WI38 (cell line): ENCODE measurements around the gene MANBA.

Experiments
- H3K4me3 ChIP-seq: 2 replicates; pipeline ENCODE4 v1.5.1; 2011; ENCODE audit warnings: low read depth, mild to moderate bottlenecking, control low read depth, low read length
- CTCF ChIP-seq: IDR thresholded peaks from 2 replicates; pipeline ENCODE4 v1.5.1; 2012; ENCODE audit warnings: low read depth, mild to moderate bottlenecking, control low read depth, low read length

MANBA gene

GRCh38 chr4:102764901-102765300 is 4.1 kb upstream of the MANBA start:
- no peak overlapping the region for H3K4me3 ChIP-seq
- no peak for TF ChIP-seq CTCF

DNA sequence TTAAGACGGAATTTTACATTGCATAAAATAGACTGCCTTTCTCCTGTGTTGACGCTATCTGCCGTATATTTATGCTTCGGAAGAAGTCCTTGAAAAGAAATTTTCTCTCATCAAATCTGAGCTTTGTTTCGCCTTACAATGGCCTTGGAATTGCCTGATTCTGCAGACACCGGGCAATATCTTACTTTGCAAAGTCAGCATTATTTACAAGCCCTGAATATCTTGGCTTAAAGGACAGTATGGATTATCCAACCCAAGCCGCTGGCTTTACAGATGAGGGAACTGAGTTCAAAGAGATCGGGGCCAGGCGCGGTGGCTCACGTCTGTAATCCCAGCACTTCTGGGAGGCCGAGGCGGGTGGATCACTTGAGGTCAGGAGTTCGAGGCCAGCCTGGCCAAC is 1.1 kb upstream of the MANBA start:
- no peak overlapping the region for H3K4me3 ChIP-seq
- no peak for TF ChIP-seq CTCF

DNA sequence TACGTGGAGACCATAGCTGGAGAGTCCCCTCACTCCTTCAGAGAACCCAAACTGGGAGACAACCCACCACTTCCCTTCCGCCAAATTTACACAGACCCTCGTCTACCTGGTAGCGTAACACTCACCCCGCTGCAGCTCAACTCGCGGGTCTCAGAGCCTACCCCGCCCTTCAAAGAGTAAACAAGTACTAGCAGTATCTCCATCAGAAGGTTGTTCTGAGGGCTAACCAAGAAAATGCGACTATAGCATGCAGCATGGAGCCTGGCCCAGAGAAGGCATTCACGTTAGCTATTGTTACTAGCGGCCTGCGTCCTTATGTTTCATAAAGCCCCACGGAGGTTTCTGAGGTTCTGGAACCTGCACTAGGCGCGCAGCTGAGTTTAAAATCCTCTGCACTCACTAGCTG is 531 bp upstream of the MANBA start:
- peak overlapping the region; percentile 90 for H3K4me3 ChIP-seq

GRCh38 chr4:102759831-102760644 is 730 bp downstream of the MANBA start:
- no peak for TF ChIP-seq CTCF
- peak overlapping the region; percentile 90 for H3K4me3 ChIP-seq

More for the DNA sequence above, 531 bp upstream of the MANBA start:
- TF ChIP-seq CTCF: no peak

- TF ChIP-seq CTCF: no peak
Observed at GRCh38 chr4:102758241-102759160, 2.3 kb downstream of the MANBA start.

DNA sequence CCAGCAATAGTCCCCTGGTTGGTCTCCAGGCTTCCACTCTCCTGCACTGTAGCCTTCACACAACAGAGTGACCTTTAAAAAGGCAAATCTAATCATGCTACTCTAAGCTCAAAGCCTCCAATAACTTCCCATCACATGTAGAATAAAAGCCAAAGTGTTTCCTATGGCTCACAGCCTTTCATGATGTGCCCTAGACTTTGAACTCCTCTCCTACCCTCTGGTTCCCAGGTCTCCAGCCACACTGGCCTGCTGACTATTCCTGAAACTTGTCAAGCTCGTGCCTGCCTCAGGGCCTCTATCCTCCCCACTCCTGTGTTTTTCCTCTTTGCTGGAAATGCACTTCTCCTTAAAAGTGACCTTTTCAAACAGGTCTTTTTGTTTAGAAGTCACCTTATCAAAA is 3.1 kb downstream of the MANBA start:
- TF ChIP-seq CTCF: no peak
- H3K4me3 ChIP-seq: no peak overlapping the region

More at GRCh38 chr4:102758241-102759160, 2.3 kb downstream of the MANBA start:
- H3K4me3 ChIP-seq: no peak overlapping the region

GRCh38 chr4:102754044-102754443 is 6.7 kb downstream of the MANBA start:
- no peak overlapping the region for H3K4me3 ChIP-seq
- no peak for TF ChIP-seq CTCF
